Measurements from ENCODE around the gene PPP1R12C. TPM values are rescaled to one million over a fixed set of nuclear protein-coding genes. Genes with fewer than 3 reads are reported as not detected.
"Not testable (repeated sequence)": the region's sequence is repeated elsewhere in the genome, so short reads cannot be mapped to it uniquely, and the experiment has no call there.

Gene PPP1R12C
- 21.1 and 34.4 TPM in 2 replicates for total RNA-seq

DNA sequence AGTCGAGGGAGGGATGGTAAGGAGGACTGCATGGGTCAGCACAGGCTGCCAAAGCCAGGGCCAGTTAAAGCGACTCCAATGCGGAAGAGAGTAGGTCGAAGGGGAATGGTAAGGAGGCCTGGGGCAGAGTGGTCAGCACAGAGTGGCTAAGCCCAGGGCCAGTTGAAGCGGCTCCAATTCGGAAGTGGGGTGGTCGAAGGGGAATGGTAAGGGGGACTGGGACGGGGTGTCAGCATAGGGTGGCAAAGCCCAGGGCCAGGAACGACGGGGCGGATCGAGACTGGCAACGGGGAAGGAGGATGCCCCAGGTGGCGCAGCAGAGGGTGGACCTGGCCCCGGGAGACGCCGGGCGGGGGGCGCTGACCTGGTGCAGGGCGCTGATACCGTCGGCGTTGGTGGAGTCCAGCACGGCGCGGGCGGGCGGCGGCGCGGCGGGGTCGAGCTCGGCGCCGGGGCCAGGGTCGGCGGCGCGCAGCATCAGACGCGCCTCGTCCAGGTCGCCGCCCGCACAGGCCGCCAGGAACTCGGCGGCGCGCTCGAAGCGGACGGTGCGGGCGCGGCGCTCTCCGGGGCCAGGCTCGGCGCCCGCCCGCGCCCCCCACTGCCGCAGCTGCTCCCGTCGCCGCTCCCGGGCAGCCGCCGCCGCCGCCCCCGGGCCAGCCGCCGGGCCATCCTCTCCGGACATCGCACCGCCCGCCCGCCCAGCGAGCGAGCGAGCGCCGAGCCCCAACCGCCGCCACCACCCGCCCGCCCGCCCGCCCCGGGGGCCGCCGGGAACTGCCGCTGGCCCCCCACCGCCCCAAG is at the start of gene PPP1R12C:
Gene PPP1R12C (minus strand): TSS at position 779 of the 804 bp plus-strand sequence. CDS start 94 bp downstream, at position 685.
- DNase-seq (ENCODE audit: low read depth in 2 of 2): peak in 1 of 2 donors; percentile 26

DNA sequence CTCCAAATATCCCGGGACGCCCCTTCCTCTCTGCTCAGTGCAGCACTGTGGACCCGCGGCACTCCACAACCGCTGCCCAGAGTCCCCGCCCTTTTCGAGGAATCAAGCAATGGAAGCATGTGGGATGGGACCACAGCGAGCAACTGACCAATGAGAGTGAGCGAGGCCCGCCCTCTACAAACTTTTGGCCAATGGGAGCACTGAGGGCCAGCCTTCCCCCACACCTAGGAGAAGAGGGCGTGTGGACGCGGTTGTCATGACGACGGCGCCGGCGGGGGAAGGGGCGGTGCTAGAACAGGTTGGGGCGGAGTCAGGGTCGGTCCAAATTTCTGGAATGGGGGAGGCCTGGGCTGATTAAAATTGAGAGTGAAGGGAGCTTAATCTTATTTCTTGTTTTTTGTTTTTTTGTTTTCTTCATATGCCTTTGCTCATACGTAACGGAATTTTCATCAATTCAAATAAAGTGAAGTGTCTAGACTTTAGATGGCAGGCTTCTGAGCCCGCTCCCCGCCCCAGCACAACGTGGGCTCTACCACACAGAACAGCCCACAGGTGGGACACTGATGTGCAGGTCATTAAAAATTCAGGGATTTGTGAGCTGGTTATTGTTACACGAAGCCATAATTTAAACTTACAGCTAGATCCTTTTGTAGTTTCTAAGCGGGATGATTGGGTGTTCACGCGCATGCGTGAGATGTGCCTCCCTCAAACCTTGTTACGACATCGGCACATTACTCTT is 49.3 kb upstream of the PPP1R12C start, which contains the start of gene DNAAF3:
Gene DNAAF3 (minus strand): TSS at position 84 of the 739 bp plus-strand sequence. CDS start 200 bp downstream, outside the sequence.
- peak; percentile 96 to 99 for DNase-seq (ENCODE audit: low read depth in 2 of 2)

DNA sequence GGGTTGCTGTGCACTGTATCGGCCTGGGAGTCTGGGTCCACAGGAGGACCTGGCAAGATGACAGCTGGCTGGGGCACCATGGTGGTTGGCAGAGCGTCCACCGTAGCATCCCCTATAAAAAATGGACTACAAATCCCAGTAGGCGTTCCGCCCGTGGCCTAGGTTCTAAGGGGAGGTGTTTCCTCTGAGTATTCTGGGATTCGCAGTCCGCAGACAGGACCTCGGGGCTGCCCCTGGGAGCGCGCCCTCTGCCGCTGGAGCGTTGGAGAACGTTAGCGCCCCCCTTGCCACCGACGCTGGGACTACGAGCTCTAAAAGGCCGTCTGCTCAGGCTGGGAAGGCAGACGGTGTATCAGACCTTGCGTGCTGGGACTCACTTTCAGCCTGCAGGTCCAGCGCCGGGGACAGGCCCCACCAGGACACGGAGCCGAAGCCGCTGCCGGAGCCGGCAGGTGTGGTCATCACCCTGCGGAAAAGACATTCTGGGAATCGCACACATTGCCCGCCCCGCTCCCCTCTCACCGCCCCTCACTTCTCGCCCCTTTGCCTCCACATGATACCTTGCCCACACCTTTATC is 48.6 kb upstream of the PPP1R12C start:
- DNase-seq (ENCODE audit: low read depth in 2 of 2): peak; percentile 67 to 83

DNA sequence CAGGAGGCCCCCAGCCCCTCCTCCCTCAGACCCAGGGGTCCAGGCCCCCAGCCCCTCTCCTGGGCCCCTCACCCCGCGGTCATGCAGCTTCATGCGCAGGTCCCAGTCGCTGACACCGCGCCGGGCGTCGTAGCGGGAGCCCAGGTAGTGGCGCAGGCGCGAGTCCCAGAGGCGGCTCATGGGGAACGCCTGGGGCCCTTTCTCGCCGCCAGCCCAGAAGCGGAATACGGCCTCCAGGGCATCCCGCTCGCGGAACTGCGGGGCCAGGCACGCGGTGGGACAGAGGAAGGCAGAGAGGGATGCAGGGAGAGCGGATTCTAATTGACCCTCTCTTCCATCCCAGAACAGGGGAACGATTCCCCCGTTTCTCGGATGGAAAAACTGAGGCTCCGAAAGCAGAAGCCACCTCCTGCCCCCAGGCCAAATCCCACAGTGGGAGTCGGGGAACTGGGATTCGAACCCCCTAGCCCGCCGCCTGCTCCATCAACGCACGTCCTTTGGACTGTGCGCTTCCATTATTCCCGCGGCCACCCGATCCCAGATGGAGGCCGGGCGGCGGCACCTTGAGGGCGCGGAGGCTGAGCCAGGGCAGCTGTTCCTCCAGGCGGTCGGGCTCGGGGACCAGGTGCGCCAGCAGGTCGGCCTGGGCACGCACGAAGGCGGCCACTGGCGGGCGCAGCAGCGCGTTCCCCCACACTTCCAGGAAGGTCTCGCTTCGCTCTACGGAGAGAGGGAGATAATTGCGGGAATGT is 44.3 kb upstream of the PPP1R12C start:
- DNase-seq (ENCODE audit: low read depth in 2 of 2): no peak

DNA sequence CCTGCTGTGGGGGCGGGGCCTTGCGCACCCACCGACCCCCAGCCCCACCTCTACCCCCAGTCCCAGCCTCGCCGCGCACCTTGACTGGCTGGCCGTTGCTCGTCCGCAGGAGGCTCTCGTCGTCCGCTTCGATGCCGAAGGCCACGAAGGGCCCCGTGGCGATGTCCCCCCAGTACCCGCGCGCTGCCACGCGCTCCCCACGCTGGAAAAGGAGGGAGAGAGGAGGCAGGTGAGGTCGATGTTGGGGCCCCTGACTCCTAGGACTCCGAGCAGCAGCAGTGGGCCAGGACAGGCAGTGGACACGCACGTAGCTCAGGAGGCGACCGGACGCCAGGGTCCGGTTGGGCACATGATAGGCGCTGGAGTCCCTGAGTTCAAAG is 43.5 kb upstream of the PPP1R12C start:
- DNase-seq (ENCODE audit: low read depth in 2 of 2): no peak

DNA sequence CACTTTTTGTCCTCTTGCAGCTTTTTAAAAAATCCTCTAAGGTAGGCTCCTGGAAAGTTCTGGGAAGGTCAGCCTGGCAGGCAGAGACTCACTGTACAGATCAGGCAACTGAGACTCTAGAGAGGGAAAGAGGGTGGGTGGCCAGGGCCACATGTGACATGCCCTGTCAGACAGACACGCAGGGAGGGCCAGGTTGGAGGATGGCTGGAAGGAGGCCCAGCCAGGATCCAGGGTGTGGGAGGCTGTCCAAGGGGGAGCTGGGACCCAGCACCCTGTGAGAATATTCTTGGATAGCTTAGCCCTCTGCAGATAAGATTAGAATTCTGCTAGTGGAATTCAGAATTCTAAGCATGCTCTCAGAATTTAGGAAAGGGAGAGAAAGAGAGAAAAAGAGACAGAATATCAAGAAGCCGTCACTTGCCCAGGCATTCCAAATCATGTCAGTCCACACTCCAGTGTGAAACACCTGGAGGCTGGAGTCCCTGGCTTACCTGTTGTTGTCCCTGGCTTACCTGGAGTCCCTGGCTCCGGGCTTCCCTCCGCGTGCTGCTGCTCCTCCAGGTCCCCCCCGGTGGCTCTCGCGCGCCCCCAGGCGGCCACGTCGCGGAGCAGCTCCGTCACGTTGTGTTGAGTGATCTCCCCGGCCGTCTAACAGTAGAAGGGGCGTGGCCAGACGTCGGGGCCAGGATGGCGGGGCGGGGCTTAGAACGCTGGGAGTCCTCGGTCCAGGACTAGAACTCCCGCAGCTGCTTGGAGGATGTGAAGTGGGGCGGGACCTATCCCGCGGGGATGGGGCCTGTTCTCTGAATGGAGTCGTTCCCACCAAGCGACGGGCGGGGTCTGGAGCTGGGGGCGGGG is 42.9 kb upstream of the PPP1R12C start:
- DNase-seq (ENCODE audit: low read depth in 2 of 2): peak; percentile 50 to 83

DNA sequence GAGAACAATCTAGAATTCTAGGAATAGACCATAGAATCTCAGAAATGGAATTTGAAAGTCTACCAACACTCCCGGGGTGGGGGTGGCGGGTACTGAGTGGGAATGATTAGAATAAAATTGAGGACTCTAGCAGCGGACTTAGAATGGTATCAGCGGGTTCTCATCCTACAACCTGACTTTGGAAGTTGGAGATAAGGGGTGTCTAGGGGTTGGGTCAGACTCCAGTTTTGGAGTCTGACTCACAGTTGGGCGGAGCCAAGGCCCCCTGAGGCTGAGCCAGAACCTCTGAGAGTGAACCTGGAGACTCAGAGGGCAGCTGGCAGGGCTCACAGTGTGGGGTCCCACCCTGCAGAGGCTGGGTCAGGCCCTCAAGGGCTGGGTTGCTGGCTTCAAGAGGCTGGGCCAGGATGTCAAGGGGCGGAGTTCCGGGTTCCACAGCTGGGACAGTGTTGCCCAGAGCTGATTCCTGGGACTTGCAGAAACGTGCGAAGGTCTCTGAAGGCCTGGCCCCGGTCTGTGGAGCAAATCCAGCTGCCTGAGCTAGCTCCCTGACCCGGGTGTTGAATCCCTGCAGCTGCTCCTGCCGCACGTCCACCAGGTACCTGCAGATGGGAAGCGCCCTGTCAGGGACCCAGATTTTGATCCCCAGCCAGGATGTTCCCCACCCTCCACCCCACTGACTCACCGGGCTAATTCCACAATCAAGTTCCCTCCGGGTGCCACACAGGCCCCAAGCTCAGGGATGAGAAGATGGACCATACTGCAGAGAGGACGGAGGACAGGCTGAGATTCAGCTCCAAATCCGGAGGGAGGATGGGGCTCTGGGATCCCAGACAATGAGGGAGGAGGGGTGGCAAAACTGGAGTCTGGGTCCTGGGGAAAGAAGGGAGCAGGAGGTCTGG is 41.7 kb upstream of the PPP1R12C start:
- no peak for DNase-seq (ENCODE audit: low read depth in 2 of 2)

DNA sequence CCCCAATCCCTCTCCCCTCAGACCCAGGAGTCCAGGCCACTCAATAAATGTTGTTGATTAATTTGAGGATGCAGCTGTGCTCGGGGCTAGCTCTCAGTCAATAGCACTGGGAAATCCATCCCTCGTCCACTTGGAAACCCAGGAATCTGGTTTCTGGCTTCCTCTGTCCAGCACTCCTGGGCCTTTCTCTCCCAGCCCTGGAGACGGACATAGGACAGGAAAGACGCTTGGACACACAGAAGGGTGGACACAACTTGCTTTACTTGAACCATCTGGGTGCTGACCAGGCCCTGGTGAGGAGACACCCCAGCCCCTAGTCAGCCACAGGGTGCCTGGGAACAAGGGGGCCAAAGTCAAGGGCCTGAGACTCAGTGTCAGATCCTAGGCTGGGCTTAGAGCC is 41.0 kb upstream of the PPP1R12C start:
- no peak for DNase-seq (ENCODE audit: low read depth in 2 of 2)

DNA sequence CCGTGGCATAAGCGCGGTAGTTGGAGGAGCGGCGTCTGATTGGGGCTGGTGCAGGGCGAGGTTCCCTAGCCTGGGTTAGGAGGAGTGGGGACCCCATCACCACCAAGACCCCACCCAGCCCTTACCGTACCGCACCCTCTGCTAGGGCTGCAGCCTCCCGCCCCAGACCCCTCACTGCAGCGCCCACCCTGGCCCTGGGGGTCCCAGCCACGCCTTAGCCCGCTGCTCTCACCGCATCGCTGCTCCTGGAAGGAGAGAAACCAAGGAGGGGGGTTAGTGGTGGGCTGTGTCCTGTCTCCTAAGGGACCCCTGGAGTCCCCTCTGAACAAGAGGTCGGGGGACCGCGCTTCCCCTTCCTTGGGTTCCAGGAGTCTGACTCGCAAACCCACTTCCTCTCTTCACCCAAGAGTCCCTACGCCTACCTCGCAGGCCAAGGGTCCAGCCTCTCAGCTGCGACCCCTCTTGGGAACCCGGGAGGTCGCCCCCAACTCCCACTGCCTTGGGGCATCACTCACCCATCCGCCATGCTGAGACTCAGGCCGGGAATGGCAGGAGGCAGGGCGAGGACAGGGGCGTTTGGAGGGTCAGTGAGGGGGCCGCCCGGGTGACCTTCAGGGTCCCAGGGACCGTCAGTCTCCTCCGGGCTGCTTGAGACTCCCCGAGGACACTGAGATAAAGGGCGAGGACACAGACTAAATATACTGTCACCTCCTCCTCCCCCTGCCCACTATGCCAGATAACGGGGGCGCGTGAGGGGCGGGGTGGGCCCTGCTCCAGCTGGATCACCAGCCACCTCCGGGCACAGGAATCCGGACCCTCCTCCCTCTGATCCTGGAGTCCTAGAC is 39.8 kb upstream of the PPP1R12C start, which contains the start of gene TNNI3:
Gene TNNI3 (minus strand): TSS at position 669 of the 845 bp plus-strand sequence. CDS start 143 bp downstream, at position 526.
- DNase-seq (ENCODE audit: low read depth in 2 of 2): no peak

DNA sequence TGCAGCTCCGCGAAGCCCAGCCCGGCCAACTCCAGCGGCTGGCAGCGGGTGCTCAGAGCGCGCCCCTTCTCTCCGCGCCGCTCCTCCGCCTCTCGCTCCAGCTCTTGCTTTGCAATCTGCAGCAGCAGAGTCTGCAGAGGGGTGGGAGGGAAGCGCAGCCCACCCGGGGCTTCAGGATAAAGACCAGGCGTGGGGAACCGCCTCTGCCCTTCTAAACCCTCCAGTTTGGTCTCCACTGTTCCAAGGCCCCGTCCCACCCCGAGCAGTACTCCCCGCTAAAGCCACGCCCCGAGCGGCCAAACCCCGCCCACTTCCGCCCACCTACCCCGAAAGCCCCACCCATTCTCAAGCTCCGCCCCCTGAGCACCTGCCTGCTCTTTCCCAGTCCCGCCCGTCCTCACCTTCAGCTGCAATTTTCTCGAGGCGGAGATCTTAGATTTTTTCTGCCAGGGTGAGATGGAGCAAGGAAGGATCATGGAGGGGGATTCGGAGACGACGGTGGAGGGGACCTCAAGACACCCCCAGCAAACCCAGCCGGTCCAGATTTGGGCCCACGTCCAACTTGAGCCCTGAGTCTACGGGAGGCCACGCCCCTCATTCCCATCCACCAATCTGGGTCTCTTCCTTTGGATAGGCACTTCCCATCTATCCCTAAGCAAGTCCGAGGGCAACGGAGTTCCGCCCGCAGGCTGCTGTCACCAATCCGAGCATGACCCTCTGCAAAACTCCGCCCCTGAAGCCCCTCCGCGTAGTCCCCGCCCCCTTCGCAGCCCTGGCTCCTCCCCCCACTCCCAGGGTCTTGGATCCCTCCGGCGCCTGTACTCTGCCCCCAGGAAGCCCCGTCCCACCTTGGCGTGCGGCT is 39.0 kb upstream of the PPP1R12C start:
- DNase-seq (ENCODE audit: low read depth in 2 of 2): peak in 1 of 2 donors; percentile 23

DNA sequence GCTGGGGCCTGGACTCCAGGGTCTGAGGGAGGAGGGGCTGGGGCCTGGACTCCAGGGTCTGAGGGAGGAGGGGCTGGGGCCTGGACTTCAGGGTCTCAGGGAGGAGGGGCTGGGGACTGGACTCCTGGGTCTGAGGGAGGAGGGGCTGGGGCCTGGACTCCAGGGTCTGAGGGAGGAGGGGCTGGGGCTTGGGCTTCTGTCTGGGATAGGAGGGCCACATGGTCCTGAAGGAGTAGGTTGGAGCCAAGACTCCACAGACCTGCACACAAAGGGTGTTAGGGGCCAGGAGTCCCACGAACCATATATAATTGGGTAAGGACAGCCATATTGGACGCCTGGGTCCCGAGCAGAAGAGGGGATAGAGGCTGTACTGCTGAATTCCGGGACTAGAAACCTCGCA is 38.3 kb upstream of the PPP1R12C start:
- DNase-seq (ENCODE audit: low read depth in 2 of 2): not testable (repeated sequence)

DNA sequence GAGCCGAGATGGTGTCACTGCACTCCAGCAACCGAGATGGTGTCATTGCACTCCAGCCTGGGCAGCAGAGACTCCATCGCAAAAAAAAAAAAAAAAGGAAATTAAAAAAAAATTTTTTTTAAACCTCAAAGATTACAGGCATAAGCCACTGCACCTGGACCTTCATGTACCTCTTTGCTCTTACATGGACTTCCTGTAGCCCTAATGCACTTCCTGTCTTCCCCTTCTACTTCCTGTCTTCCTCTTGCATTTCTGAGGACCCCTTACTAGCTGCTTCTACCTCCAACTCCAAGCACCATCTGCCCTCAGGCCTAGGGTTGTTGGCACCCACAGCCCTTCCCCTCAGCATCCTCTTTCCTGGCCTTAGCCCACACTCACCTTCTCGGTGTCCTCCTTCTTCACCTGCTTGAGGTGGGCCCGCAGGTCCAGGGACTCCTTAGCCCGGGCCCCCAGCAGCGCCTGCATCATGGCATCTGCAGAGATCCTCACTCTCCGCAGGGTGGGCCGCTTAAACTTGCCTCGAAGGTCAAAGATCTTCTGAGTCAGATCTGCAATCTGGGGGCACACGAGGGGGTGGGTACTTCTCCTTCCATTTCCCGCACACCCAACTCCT is 36.3 kb upstream of the PPP1R12C start:
- no peak for DNase-seq (ENCODE audit: low read depth in 2 of 2)

DNA sequence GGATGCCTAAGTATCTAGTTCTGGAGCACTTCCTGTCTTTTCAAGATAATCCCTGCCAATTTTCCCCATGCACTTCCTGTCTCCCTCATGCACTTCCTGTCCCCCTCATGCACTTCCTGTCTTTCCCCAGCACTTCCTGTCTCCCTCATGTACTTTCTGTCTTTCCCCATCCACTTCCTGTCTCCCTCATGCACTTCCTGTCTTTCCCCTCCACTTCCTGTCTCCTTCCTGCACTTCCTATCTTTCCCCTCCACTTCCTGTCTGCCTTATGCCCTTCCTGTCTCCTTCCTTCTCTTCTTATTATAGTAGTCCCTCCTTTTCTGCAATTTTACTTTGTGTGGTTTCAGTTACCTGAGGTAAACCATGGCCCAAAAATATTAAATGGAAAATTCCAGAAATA is 34.6 kb upstream of the PPP1R12C start:
- no peak for DNase-seq (ENCODE audit: low read depth in 2 of 2)

DNA sequence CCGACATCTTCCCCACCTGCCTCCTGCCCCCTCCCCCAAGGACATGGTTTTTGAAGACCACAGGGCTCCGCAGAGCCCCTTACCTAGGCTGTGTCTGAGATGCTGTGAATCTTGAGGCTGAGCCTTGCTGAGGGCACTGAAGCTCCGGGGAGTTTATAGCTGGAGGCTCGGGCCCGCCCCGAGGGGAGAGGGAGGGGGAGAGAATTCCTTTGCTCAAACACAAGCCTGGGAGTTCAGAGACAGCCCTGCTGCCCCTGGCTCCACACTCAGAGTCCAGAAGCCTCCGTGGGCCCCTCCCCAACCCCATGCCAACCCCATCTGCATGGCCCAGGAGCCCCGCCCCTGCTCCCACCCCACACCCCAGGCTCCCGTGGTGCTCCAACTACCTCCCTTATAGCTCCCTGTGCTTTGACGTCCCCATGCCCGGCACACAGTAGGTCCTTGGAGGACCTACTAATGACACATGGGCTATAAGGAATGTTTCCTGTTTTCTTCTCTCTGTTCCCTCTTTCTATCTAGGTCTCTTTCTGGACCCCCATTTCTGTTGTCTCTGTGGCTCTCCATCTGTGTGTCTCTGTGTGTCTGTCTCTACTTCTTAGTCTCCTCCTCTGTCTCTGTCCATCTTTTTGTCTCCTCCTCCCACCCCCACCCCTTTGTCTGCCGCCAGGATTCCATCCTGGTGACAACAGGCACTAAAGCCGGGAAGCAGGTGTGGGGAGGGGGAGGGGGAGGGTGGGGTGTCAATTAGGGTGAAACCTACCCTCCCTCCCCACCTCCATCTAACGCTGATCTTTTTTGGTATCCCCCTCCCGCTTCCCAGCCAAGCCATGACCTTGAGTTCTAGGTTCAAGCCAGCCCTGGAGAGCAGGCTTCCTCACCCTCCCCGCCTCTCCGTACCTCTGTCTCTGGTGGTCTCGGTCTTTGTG is 31.9 kb upstream of the PPP1R12C start, which contains the start of gene TNNT1:
Gene TNNT1 (minus strand): TSS at position 129 of the 926 bp plus-strand sequence. CDS start 2,049 bp downstream, outside the sequence.
- DNase-seq (ENCODE audit: low read depth in 2 of 2): no peak

DNA sequence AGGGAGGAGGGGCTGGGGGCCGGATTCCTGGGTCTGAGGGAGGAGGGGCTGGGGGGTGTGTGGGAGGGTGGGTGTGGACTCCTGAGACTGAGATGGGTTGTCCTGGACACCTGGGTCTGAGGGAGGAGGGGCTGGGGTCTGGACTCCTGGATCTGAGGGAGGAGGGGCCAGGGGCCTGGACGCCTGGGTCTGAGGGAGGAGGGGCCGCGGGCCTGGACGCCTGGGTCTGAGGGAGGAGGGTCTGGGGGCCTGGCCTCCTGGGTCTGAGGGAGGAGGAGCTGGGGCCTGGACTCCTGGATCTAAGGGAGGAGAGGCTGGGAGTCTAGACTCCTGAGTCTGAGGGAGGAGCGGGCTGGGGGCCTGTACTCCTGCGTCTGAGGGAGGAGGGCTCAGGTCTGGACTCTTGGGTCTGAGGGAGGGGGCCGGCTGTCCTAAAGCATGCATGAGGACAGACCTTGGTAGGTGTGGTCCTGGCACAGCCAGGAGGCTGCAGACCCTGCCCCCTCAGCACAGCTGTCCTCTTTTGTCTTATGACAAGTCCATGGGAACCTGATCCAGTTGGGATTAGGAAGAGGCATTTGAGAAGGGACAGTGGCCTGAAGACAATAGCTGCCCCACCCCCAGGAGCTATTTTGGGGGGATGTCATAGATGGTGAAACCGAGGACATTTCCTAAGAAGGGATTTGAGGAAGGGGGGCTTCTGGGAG is 30.3 kb upstream of the PPP1R12C start:
- no peak for DNase-seq (ENCODE audit: low read depth in 2 of 2)
